T-helper 2 cell treated with Interferon-gamma antibody and Interleukin-4, amounts not matched to agents 100 ng/mL and 5 ng/mL, for 36 hours (primary cell): ENCODE results near the gene RNU1-4. TPM values are rescaled to one million over a fixed set of nuclear protein-coding genes. Genes with fewer than 3 reads are reported as not detected.
"Not testable (repeated sequence)": the region's sequence is repeated elsewhere in the genome, so short reads cannot be mapped to it uniquely, and the experiment has no call there.

Source experiments
- intact Hi-C: fragments of 100-400 bp; cut with micrococcal nuclease; formaldehyde crosslinking; loops from one replicate; pipeline ENCODE4 v1.15.1; 2023
- total RNA-seq: library from RNA; stranded (reverse); gene quantifications from 2 replicates; pipeline ENCODE4 v1.2.3, GENCODE V29; 2022

The RNU1-4 gene
- total RNA-seq, 1 donor from 2014 or later, result 2,343 TPM

GRCh38 chr1:16727190-16728111 lies 12.9 kb upstream of the RNU1-4 start:
- intact Hi-C loops, result no loop called here

GRCh38 chr1:16728243-16728949 lies 11.9 kb upstream of the RNU1-4 start:
- intact Hi-C loops, result not testable (repeated sequence)

- intact Hi-C loops, result not testable (repeated sequence)
These were observed 7.9 kb upstream of the RNU1-4 start for GRCh38 chr1:16732254-16732896.

- intact Hi-C loops, result not testable (repeated sequence)
These were observed 914 bp downstream of the RNU1-4 start for GRCh38 chr1:16741230-16741629.

- intact Hi-C loops, result not testable (repeated sequence)
These were observed 7.3 kb downstream of the RNU1-4 start for GRCh38 chr1:16747660-16748059.

GRCh38 chr1:16748710-16749109 lies 8.4 kb downstream of the RNU1-4 start:
- intact Hi-C loops, result not testable (repeated sequence)

- intact Hi-C loops, result not testable (repeated sequence)
These were observed 9.9 kb downstream of the RNU1-4 start for GRCh38 chr1:16749910-16750888.

- intact Hi-C loops, result not testable (repeated sequence)
These were observed 12.5 kb downstream of the RNU1-4 start for GRCh38 chr1:16752770-16753169.

GRCh38 chr1:16755385-16755784 lies 15.1 kb downstream of the RNU1-4 start:
- intact Hi-C loops, result not testable (repeated sequence)

- intact Hi-C loops, result not testable (repeated sequence)
These were observed 15.6 kb downstream of the RNU1-4 start for GRCh38 chr1:16755932-16756331.

GRCh38 chr1:16757574-16757973 lies 17.3 kb downstream of the RNU1-4 start:
- intact Hi-C loops, result not testable (repeated sequence)

GRCh38 chr1:16758060-16758459 lies 17.7 kb downstream of the RNU1-4 start:
- intact Hi-C loops, result not testable (repeated sequence)

- intact Hi-C loops, result not testable (repeated sequence)
These were observed 18.8 kb downstream of the RNU1-4 start for GRCh38 chr1:16759041-16759493.

- intact Hi-C loops, result not testable (repeated sequence)
These were observed 19.5 kb downstream of the RNU1-4 start for GRCh38 chr1:16759650-16760455.

GRCh38 chr1:16760456-16760765 lies 20.1 kb downstream of the RNU1-4 start:
- intact Hi-C loops, result not testable (repeated sequence)

GRCh38 chr1:16760801-16761200 lies 20.5 kb downstream of the RNU1-4 start:
- intact Hi-C loops, result not testable (repeated sequence)

GRCh38 chr1:16764248-16764819 lies 24.0 kb downstream of the RNU1-4 start:
- intact Hi-C loops, result not testable (repeated sequence)

- intact Hi-C loops, result not testable (repeated sequence)
These were observed 24.7 kb downstream of the RNU1-4 start for GRCh38 chr1:16764820-16765655.
